Activated B cell treated with CpG ODN at 0.5 μM for 24 hours (primary cell): ENCODE results near the gene RCSD1. TPM values are rescaled to one million over a fixed set of nuclear protein-coding genes. Genes with fewer than 3 reads are reported as not detected.
"Not testable (repeated sequence)": the region's sequence is repeated elsewhere in the genome, so short reads cannot be mapped to it uniquely, and the experiment has no call there.

ENCODE experiments used
- ATAC-seq: fragments of 200-7000 bp; cut with Tn5 transposase; one replicate; pipeline ENCODE4 v1.10.0; 2021; ENCODE audit warnings: low read depth, mild to moderate bottlenecking, moderate library complexity
- CTCF ChIA-PET: fragments of 350-600 bp; sonication (Branson Sonifier 250); formaldehyde crosslinking; loops from one replicate; lab custom pipeline; 2021; ENCODE audit warnings: antibody characterized with exemption; lab: Charles Lee
- POLR2A ChIA-PET: fragments of 350-600 bp; sonication (Branson Sonifier 250); formaldehyde crosslinking; loops from one replicate; lab custom pipeline; 2021; ENCODE audit warnings: antibody characterized with exemption; lab: Charles Lee
- DNase-seq: peaks from one replicate; pipeline ENCODE4 v3.0.0; 2022
- H3K27ac Mint-ChIP-seq: one replicate; pipeline ENCODE4 v1.8.0; 2020; ENCODE audit warnings: mixed read lengths
- H3K27me3 Mint-ChIP-seq: one replicate; pipeline ENCODE4 v1.8.0; 2021; ENCODE audit warnings: mixed read lengths
- H3K36me3 Mint-ChIP-seq: one replicate; pipeline ENCODE4 v1.8.0; 2021; ENCODE audit warnings: low read depth, mixed read lengths
- H3K4me1 Mint-ChIP-seq: one replicate; pipeline ENCODE4 v1.8.0; 2021; ENCODE audit warnings: mixed read lengths
- H3K4me3 Mint-ChIP-seq: one replicate; pipeline ENCODE4 v1.8.0; 2020; ENCODE audit warnings: mild to moderate bottlenecking, mixed read lengths
- H3K9me3 Mint-ChIP-seq: one replicate; pipeline ENCODE4 v1.8.0; 2020; ENCODE audit warnings: mixed read lengths
- intact Hi-C: fragments of 100-400 bp; cut with micrococcal nuclease; formaldehyde crosslinking; loops from one replicate; pipeline ENCODE4 v1.15.1; 2024
- total RNA-seq: library from RNA; stranded (reverse); gene quantifications from 2 replicates; pipeline ENCODE4 v1.2.3, GENCODE V29; 2022
- TF ChIP-seq, protein P1 (sequence below): fragments of 200-600 bp; IDR thresholded peaks from one replicate; pipeline ENCODE4 v1.8.0; 2022; ENCODE audit warnings: antibody characterized with exemption, mild to moderate bottlenecking

The RCSD1 gene
- total RNA-seq, 1 donor from 2014 or later = 185 TPM

DNA sequence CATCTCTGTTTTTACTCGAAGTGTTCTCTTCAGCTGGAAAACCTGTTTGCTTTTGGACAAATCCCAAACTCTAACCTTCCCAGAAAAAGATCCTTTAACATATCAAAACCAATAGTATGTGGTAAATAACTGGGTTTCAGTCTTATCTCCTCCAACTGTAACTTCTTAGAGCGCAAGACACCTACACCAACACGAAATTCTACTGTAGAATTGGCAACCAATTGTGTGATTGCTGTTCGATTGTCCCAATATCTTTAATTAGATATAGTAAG, 85.9 kb downstream of the RCSD1 start:
- Mint-ChIP-seq H3K27me3 (peaks cover 7% of the 10 kb centered on the region), H3K36me3 (peaks cover 12% of the 10 kb centered on the region), H3K9me3 (no peaks in the 10 kb centered on the region), H3K27ac (peak overlapping the region; percentile 98), H3K4me3 (peak overlapping the region; percentile 85), H3K4me1 (peaks cover 70% of the 10 kb centered on the region)
- POLR2A ChIA-PET = interaction anchor here (0.7 to 2.8 kb wide), 10 partner anchors 9 to 221 kb away, joined by 3 to 21 read pairs (median 6); partner anchors contain the start of genes DCAF6 and MPC2
- intact Hi-C loops = loop anchor here (1.0 to 10.0 kb wide), 8 partner anchors 9 to 1979 kb away; partner anchors contain the start of genes DCAF6, POU2F1 and TIPRL
- no peak for ATAC-seq
- TF ChIP-seq, protein P1, sequence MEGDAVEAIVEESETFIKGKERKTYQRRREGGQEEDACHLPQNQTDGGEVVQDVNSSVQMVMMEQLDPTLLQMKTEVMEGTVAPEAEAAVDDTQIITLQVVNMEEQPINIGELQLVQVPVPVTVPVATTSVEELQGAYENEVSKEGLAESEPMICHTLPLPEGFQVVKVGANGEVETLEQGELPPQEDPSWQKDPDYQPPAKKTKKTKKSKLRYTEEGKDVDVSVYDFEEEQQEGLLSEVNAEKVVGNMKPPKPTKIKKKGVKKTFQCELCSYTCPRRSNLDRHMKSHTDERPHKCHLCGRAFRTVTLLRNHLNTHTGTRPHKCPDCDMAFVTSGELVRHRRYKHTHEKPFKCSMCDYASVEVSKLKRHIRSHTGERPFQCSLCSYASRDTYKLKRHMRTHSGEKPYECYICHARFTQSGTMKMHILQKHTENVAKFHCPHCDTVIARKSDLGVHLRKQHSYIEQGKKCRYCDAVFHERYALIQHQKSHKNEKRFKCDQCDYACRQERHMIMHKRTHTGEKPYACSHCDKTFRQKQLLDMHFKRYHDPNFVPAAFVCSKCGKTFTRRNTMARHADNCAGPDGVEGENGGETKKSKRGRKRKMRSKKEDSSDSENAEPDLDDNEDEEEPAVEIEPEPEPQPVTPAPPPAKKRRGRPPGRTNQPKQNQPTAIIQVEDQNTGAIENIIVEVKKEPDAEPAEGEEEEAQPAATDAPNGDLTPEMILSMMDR = no peak
- DNase-seq = no peak
- CTCF ChIA-PET = interaction anchor here (0.7 to 5.3 kb wide), 8 partner anchors 8 to 366 kb away, joined by 3 to 25 read pairs (median 6); no protein-coding TSS in a partner anchor

DNA sequence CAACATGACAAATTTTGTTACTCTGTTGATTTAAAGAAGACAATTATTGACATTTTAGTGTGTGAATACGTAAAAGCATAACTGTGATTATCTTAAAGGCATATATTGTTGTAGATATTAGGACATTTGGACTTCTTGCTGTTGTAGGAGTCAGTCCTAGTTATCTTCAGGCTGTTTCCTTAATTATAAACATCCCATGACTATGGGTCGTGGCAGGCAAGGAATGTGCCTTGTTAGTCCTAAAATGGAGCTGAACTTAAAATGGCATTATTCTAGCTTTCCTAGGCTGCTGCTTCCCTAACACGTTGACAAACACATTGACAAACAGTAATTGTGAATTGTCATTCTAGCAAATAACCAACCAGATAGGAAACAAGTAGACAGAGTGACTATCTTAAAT, 87.3 kb downstream of the RCSD1 start:
- Mint-ChIP-seq H3K9me3 (no peaks in the 10 kb centered on the region), H3K4me3 (peak overlapping the region; percentile 85), H3K27ac (peak overlapping the region; percentile 98), H3K36me3 (peaks cover 17% of the 10 kb centered on the region), H3K27me3 (peaks cover 7% of the 10 kb centered on the region), H3K4me1 (peaks cover 76% of the 10 kb centered on the region)
- ATAC-seq (no peak), DNase-seq (no peak)
- TF ChIP-seq, protein P1 = no peak
- ChIA-PET CTCF (interaction anchor here (5.3 kb wide), 1 partner anchor 36 kb away, joined by 17 read pairs; no protein-coding TSS in a partner anchor), POLR2A (interaction anchor here (1.5 kb wide), 1 partner anchor 84 kb away, joined by 3 read pairs; no protein-coding TSS in a partner anchor)
- intact Hi-C loops = loop anchor here (10.0 kb wide), 2 partner anchors 263 to 1977 kb away; no protein-coding TSS in a partner anchor

- Mint-ChIP-seq H3K27me3 (peaks cover 7% of the 10 kb centered on the region), H3K4me1 (peaks cover 78% of the 10 kb centered on the region), H3K36me3 (peaks cover 17% of the 10 kb centered on the region), H3K4me3 (peak overlapping the region; percentile 50), H3K27ac (peak overlapping the region; percentile 96), H3K9me3 (no peaks in the 10 kb centered on the region)
- TF ChIP-seq, protein P1 = no peak
- no peak for ATAC-seq
- ChIA-PET POLR2A (interaction anchor here (1.2 to 1.4 kb wide), 2 partner anchors 10 to 12 kb away, joined by 3 to 6 read pairs; no protein-coding TSS in a partner anchor), CTCF (no interaction called here)
- intact Hi-C loops = loop anchor here (10.0 kb wide), 2 partner anchors 264 to 1976 kb away; no protein-coding TSS in a partner anchor
- DNase-seq = no peak
Observed at GRCh38 chr1:167718914-167719691, 89.1 kb downstream of the RCSD1 start.

- CTCF ChIA-PET, H3K9me3 Mint-ChIP-seq, ATAC-seq, H3K27me3 Mint-ChIP-seq: not testable (repeated sequence)
- H3K4me3 Mint-ChIP-seq = peak overlapping the region; percentile 94
- H3K4me1 Mint-ChIP-seq = peaks cover 78% of the 10 kb centered on the region
- H3K27ac Mint-ChIP-seq = peak overlapping the region; percentile 96
- H3K36me3 Mint-ChIP-seq = peaks cover 11% of the 10 kb centered on the region
- intact Hi-C loops = loop anchor here (5.0 to 10.0 kb wide), 5 partner anchors 265 to 1975 kb away; partner anchors contain the start of genes BLZF1, NME7 and TADA1
- peak; percentile 25 for DNase-seq
- POLR2A ChIA-PET = interaction anchor here (1.4 kb wide), 1 partner anchor 11 kb away, joined by 6 read pairs; no protein-coding TSS in a partner anchor
Observed at GRCh38 chr1:167719715-167720421, 89.8 kb downstream of the RCSD1 start.

DNA sequence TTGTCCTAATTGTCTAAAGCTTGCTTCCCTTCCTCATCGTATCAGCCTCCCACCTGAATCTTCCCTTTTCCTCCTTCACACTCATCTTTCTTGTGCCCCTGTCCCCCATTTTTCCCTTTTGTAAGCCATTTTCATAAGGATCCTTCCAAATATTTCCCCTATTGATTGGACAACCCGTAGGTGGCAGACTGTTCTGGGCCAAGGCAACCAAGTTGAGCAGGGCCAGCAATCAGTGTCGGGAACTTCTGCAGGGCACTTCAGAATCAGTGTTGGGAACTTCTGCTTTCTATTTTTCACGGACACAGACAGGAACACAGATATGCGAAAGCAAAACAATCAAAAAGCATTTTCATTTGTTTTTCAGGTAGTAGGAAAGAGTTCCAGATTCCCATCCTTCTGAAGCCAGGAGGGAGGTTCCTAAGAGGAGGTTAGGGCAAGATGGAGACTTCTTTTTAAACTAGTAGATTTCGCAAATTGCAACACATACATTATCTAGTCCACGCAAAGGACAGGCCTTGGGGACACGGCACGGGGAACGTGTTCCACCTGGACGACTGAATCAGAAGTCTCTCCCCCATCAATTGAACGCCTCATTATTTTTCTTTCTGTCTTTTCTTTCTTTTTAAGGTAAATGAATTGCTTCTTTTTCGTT, 91.1 kb downstream of the RCSD1 start:
- H3K4me1 Mint-ChIP-seq = peaks cover 76% of the 10 kb centered on the region
- H3K9me3 Mint-ChIP-seq = no peaks in the 10 kb centered on the region
- H3K27me3 Mint-ChIP-seq = no peaks in the 10 kb centered on the region
- TF ChIP-seq, protein P1 = no peak
- DNase-seq = no peak
- intact Hi-C loops = loop anchor here (1.0 to 5.0 kb wide), 6 partner anchors 12 to 1646 kb away; partner anchors contain the start of genes BLZF1, NME7 and TADA1
- H3K4me3 Mint-ChIP-seq = peak overlapping the region; percentile 94
- ChIA-PET POLR2A (interaction anchor here (0.6 to 1.4 kb wide), 5 partner anchors 7 to 215 kb away, joined by 4 to 8 read pairs (median 4); partner anchors contain the start of gene DCAF6), CTCF (no interaction called here)
- ATAC-seq = no peak
- H3K27ac Mint-ChIP-seq = peak overlapping the region; percentile 96
- H3K36me3 Mint-ChIP-seq = peaks cover 5% of the 10 kb centered on the region
